ENCODE data around the gene RASSF8.

The RASSF8 gene

GRCh38 chr12:26031827-26032226 lies 73.3 kb downstream of the RASSF8 start:
- peak; percentile 29 for DNase-seq (ENCODE audit: low read depth)
- H3K4me3 ChIP-seq (replicated peaks; ENCODE audit: low read depth, low read length), result no peak overlapping the region
- no peak for TF ChIP-seq CTCF (IDR thresholded peaks at IDR 0.05; ENCODE audit: low read length, missing control alignments)

GRCh38 chr12:26032290-26032689 lies 73.8 kb downstream of the RASSF8 start:
- no peak for TF ChIP-seq CTCF (IDR thresholded peaks at IDR 0.05; ENCODE audit: low read length, missing control alignments)
- H3K4me3 ChIP-seq (replicated peaks; ENCODE audit: low read depth, low read length), result no peak overlapping the region
- no peak for DNase-seq (ENCODE audit: low read depth)

- no peak for TF ChIP-seq CTCF (IDR thresholded peaks at IDR 0.05; ENCODE audit: low read length, missing control alignments)
- H3K4me3 ChIP-seq (replicated peaks; ENCODE audit: low read depth, low read length), result no peak overlapping the region
- peak; percentile 29 for DNase-seq (ENCODE audit: low read depth)
These were observed 74.3 kb downstream of the RASSF8 start for GRCh38 chr12:26032719-26033241.

- no peak for TF ChIP-seq CTCF (IDR thresholded peaks at IDR 0.05; ENCODE audit: low read length, missing control alignments)
- H3K4me3 ChIP-seq (replicated peaks; ENCODE audit: low read depth, low read length), result no peak overlapping the region
- DNase-seq (ENCODE audit: low read depth), result peak; percentile 70
These were observed 76.1 kb downstream of the RASSF8 start for GRCh38 chr12:26034371-26035142.

GRCh38 chr12:26036877-26037276 lies 78.4 kb downstream of the RASSF8 start:
- no peak for DNase-seq (ENCODE audit: low read depth)
- TF ChIP-seq CTCF (IDR thresholded peaks at IDR 0.05; ENCODE audit: low read length, missing control alignments), result no peak
- no peak overlapping the region for H3K4me3 ChIP-seq (replicated peaks; ENCODE audit: low read depth, low read length)

GRCh38 chr12:26037615-26038220 lies 79.2 kb downstream of the RASSF8 start:
- DNase-seq (ENCODE audit: low read depth), result no peak
- no peak for TF ChIP-seq CTCF (IDR thresholded peaks at IDR 0.05; ENCODE audit: low read length, missing control alignments)
- no peak overlapping the region for H3K4me3 ChIP-seq (replicated peaks; ENCODE audit: low read depth, low read length)
